ENCODE results near the gene ATP5PO.

DNA sequence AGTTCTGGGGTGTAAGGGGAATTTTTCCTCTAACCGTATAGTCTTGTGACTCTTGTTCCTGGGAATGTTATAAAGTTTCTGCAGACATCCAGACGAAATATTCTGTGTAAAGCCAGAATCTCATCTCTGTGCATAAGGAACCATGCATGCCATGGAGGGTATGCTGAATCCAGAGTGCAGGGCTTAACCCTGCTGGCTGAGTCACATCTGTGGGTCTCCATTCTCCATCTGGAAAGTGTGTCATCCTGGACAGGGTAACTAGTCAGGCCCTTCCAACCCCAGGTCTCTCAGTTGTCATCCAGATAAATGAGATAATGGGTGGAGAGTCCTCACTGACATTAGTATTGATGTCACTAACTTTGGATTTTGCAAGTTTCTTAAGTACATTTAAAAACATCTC lies 48.8 kb downstream of the ATP5PO start:
- TF ChIP-seq CTCF (IDR thresholded peaks at IDR 0.05) (no peak), POLR2A (IDR thresholded peaks at IDR 0.05) (no peak)
